SU-DHL-6 (cell line): Measurements from ENCODE around the gene AKT1.

Source experiments
- EZH2phosphoT487 ChIP-seq: fragments of 200-600 bp; sonication (generic), shearing (Covaris generic); conservative IDR thresholded peaks from 2 replicates; pipeline ENCODE4 v1.6.1; 2018; ENCODE audit warnings: mild to moderate bottlenecking, antibody characterized with exemption, low read length, moderate library complexity, mixed read lengths
- TF ChIP-seq, protein P1 (sequence below): fragments of 200-600 bp; sonication (generic); IDR thresholded peaks from one replicate; pipeline ENCODE4 v1.5.1; 2017; ENCODE audit warnings: antibody characterized with exemption, mild to moderate bottlenecking, low read length, moderate library complexity; ENCODE audit not compliant: insufficient read depth, poor library complexity, severe bottlenecking

DNA sequence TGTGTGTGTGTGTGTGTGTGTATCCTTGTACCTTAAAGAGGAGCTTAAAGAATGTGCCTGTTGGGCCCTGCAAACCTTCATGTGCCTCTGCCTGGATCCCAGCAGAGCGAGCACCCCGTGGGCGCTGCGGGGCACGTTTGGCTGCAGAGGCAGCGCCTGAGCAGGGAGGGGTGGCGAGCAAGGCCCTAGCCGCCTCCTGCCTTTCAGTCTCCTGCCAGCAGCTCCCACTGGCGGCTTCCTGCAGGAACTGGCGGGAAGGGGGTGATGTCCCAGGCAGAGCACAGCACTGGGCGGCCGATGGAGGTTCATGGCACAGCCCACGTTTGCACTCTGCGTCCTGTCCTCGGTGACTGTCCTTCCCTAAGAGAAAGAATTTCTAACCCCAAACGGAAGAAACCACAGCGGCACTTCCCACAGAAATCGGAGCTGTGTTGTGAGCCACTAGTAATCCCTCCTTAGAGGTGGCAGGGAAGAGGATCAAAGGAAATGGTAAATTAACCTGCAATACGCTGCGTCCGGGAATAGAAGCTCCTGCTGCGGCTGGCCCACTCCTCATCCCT is 25.2 kb upstream of the AKT1 start:
- TF ChIP-seq, protein P1, sequence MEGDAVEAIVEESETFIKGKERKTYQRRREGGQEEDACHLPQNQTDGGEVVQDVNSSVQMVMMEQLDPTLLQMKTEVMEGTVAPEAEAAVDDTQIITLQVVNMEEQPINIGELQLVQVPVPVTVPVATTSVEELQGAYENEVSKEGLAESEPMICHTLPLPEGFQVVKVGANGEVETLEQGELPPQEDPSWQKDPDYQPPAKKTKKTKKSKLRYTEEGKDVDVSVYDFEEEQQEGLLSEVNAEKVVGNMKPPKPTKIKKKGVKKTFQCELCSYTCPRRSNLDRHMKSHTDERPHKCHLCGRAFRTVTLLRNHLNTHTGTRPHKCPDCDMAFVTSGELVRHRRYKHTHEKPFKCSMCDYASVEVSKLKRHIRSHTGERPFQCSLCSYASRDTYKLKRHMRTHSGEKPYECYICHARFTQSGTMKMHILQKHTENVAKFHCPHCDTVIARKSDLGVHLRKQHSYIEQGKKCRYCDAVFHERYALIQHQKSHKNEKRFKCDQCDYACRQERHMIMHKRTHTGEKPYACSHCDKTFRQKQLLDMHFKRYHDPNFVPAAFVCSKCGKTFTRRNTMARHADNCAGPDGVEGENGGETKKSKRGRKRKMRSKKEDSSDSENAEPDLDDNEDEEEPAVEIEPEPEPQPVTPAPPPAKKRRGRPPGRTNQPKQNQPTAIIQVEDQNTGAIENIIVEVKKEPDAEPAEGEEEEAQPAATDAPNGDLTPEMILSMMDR: no peak
- TF ChIP-seq EZH2phosphoT487: no peak
